GM13976 (cell line): Measurements from ENCODE around the gene TPD52L1.

Experiments
- DNase-seq: peaks from one replicate; pipeline ENCODE4 v3.0.0; 2012; ENCODE audit warnings: low spot score
- in situ Hi-C: fragments of 300-500 bp; cut with MboI; formaldehyde crosslinking; loops from one replicate; pipeline ENCODE4 v1.12.0; 2022; ENCODE audit warnings: low sequenced_read_pairs, mixed read lengths, inconsistent platforms; ENCODE audit not compliant: unreplicated experiment
- TF ChIP-seq, protein P1 (sequence below): IDR thresholded peaks from 2 replicates; pipeline ENCODE4 v1.5.1; 2012; ENCODE audit warnings: borderline replicate concordance, mild to moderate bottlenecking; ENCODE audit not compliant: insufficient read depth; ENCODE audit errors: extremely low read depth, missing control alignments, control extremely low read depth

TPD52L1 gene

DNA sequence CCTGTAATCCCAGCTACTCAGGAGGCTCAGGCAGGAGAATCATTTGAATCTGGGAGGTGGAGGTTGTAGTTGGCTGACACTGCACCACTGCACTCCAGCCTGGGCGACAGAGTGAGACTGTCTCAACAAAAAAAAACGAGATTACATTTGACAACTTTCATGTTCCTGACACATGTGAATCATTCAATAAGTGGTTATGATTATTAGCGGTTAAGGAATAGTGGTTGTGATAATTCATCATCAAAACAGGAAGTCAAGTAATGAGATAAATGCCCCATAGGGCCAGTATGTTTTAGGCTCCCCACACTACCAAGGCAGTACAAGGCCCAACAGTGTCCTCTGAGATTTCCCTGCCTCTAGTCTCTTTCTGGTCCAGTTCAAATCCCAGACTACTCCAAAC is 145.7 kb downstream of the TPD52L1 start:
- no peak for DNase-seq
- TF ChIP-seq, protein P1, sequence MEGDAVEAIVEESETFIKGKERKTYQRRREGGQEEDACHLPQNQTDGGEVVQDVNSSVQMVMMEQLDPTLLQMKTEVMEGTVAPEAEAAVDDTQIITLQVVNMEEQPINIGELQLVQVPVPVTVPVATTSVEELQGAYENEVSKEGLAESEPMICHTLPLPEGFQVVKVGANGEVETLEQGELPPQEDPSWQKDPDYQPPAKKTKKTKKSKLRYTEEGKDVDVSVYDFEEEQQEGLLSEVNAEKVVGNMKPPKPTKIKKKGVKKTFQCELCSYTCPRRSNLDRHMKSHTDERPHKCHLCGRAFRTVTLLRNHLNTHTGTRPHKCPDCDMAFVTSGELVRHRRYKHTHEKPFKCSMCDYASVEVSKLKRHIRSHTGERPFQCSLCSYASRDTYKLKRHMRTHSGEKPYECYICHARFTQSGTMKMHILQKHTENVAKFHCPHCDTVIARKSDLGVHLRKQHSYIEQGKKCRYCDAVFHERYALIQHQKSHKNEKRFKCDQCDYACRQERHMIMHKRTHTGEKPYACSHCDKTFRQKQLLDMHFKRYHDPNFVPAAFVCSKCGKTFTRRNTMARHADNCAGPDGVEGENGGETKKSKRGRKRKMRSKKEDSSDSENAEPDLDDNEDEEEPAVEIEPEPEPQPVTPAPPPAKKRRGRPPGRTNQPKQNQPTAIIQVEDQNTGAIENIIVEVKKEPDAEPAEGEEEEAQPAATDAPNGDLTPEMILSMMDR = no peak
- in situ Hi-C loops = no loop called here

- in situ Hi-C loops = no loop called here
- DNase-seq = no peak
Measured at GRCh38 chr6:125300992-125301434, 147.4 kb downstream of the TPD52L1 start.

GRCh38 chr6:125301435-125302391 is 148.1 kb downstream of the TPD52L1 start, which contains the start of gene HDDC2:
HDDC2 (minus strand) TSS chr6:125301967; CDS start chr6:125301932, 35 bp downstream.
- in situ Hi-C loops = no loop called here
- peak; percentile 81 for DNase-seq

More at GRCh38 chr6:125300992-125301434, 147.4 kb downstream of the TPD52L1 start:
- TF ChIP-seq, protein P1 = no peak

DNA sequence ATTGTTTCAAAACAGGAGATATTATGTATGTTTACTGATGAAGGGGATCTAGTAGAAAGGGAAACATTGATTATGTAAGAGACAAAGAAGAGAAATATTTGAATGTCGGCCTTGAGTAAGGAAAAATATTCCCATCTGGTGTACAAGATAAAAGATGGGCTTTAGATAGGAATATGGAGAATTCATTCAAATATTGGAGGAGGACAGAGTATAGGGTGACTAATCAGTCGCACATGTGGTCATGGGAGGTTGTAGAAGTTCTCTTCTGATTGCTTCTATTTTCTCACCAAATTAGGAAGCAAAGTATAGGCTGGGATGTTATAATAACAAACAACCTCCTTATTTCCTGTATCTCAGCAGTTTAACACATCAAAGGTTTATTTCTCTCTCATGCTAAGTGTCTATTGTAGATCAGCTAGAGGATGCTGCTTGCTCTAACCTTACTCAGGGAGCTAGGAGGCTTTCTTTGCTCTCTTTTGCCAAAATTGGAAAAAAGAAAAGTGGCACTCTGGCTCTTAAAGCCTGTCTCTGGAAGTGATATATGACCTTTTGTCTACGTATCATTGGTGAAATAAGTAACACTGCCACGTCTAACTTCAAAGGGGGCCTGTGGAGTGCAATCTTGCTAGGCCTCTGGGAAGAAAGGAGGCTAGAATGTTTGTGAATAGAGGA is 149.4 kb downstream of the TPD52L1 start:
- in situ Hi-C loops = no loop called here
- TF ChIP-seq, protein P1 = no peak
- no peak for DNase-seq

More at GRCh38 chr6:125301435-125302391, 148.1 kb downstream of the TPD52L1 start, which contains the start of gene HDDC2:
- TF ChIP-seq, protein P1 = no peak

- in situ Hi-C loops = no loop called here
- TF ChIP-seq, protein P1 = no peak
- no peak for DNase-seq
Measured at GRCh38 chr6:125303512-125303854, 149.9 kb downstream of the TPD52L1 start.

DNA sequence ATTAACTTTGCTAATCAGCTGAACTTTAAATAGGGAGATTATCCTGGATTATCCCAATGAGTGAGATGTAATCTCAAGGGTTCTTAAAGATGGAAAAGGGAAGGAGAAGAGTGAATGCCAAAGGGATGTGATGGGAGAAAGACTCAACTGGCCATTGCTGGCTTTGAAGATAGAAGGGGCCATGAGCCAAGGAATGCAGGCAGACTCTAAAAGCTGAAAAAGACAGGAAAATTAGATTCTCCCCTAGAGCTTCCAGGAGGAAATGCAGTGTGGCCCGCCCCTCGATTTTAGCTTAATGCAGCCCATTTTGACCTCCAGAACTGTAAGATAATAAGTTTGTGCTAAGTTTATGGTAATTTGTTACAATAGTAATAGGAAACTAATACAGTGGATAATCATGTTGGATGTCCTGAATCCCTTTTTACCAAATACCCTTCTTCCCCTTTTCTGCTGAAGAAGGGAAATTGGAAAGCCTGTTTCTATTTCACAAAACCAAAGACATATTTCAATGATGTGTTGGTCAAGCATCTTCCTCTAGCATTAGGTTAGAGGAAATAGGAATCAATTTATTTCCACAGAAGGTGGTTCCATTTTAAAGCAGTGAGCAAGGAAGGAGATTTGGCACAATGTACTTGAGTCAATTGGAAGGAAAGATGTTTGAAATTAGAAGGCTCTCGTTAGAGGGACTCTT is 151.5 kb downstream of the TPD52L1 start:
- TF ChIP-seq, protein P1 = no peak
- in situ Hi-C loops = no loop called here
- DNase-seq = no peak
